ENCODE data around the gene C2orf69.

DNA sequence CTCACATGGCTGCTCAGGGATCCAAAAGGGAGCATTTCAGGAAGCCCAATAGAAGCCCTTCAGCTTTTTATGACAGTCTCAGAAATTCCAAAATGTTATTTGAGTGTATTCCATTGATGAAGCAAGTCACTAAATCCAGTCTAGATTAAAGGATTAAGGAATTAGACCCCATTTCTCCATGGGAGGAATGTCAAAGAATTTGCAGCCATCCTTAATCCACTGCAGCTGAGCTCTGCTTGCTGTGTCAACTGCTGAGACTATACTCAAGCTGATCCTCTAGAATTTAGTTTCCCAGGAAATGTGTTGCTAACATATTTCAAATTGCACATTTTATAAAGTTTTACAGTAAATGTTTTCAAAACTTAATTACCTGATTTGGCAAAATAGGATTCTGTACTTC is 28.4 kb upstream of the C2orf69 start:
- TF ChIP-seq POLR2A (IDR thresholded peaks at IDR 0.05; ENCODE audit: low read depth, low read length) (no peak), POLR2AphosphoS5 (IDR thresholded peaks at IDR 0.05; ENCODE audit: low read depth, low read length) (no peak), TAF1 (IDR thresholded peaks at IDR 0.05; ENCODE audit: borderline replicate concordance, low read depth, low read length) (no peak)
